GM12801 (cell line): ENCODE measurements around the gene HECTD2.

Experiments
- CTCF ChIP-seq: IDR thresholded peaks from one replicate; pipeline ENCODE4 v1.5.1; 2011; ENCODE audit warnings: control low read depth; ENCODE audit not compliant: insufficient read length; ENCODE audit errors: extremely low read depth

The HECTD2 gene

DNA sequence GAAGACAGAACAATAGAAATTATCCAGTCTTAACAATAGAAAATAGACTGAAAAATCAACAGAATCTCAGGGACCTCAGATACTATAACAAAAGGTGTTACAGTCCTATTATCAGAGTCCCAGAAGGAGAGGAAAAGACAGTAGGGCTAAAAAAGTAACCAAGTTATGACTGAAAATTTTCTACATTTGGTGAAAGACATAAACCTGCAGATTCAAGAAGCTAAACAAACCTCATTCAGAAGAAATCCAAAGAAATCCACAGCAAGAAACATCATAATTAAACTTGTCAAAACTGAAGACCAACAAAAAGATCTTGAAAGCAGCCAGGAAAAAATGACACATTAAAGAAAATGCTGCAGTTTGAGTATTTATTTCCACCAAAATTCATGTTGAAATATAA, 41.9 kb downstream of the HECTD2 start:
- no peak for TF ChIP-seq CTCF

GRCh38 chr10:91453535-91453934, 43.4 kb downstream of the HECTD2 start:
- no peak for TF ChIP-seq CTCF

DNA sequence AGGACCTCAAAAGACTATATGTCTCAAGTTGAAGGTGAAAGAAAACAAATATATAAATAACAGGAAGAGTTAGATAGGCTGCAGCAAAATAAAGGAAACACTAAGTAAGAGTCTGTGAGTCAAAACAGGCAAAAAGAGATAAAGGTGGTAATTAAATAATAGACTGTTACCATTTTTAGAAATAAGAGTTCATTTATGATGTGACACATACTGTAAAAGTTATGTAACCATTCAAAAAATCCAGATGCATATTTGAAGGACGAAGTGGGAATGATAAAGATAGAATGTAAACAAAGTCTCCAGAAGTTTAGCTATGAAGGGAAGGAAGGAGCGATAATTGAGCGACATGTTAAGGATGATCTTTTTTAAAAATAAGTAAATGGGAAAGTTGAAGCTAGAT, 50.5 kb downstream of the HECTD2 start:
- no peak for TF ChIP-seq CTCF

DNA sequence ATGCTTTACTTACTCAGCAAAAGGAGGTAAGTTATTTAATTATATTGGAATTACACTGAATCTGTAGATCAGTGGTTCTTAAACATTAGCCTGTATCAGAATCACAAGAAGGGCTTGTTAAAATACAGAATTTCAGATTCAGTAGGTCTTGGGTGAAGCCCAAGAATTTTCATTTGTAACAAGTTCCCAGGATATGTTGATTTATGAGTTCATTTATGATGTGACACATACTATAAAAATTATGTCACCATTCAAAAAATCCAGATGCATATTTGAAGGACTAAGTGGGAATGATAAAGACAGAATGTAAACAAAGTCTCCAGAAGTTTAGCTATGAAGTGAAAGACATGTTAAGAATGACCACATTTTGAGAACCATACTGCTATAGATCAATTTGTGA, 52.3 kb downstream of the HECTD2 start:
- TF ChIP-seq CTCF, result no peak

DNA sequence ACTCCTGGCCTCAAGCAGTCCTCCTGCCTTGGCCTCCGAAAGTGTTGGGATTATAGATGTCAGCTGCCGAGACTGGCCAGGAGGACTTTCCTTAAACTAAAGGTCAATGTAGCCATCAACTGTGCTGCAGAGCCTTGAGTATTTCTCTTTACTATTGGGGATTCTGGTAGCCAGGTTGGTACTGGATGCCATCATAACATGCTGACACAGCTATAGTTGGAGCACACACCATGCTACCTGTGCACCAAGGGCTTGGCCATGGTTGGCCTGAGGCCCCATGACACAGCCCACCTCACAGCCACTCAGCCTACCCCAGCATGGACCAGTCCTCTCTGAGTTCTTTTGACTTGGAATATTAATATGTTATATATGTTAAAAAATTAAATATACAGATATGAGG, 54.4 kb downstream of the HECTD2 start:
- TF ChIP-seq CTCF, result no peak

- TF ChIP-seq CTCF, result no peak
Measured at GRCh38 chr10:91465261-91465660, 55.1 kb downstream of the HECTD2 start.

DNA sequence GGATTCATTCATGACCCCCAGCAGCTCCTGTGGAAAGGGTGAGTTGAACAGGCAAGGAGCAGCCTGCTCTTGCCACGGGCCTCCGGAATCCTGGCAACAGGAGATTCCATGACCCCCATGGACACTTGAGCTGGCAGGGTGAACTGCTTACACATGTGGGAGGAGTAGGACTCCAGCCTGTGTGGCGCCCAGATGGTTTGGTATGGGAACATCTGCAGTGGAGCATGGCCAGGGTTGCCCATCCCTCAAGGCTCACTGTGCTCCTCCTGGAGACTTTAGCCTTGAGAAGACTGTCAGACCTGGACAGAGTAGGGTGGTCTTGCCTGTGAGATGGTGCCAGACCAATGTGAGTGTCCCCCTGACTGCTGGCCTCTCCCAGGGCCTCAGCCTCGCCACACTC, 57.0 kb downstream of the HECTD2 start:
- no peak for TF ChIP-seq CTCF

DNA sequence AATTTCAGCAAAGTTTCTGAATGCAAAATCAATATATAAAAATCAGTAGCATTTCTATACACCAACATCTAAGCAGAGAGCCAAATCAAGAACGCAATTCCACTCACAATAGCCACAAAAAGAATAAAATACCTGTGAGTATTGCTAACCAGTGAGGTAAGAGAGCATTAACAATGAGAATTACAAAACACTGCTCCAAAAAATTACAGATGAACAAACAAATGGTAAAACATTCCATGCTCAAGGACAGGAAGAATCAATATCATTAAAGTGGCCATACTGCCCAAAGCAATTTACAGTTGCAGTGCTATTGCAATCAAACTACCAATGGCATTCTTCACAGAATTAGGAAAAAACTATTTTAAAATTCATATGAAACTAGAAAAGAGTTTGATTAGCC, 61.5 kb downstream of the HECTD2 start:
- no peak for TF ChIP-seq CTCF
